ENCODE data around the gene PTTG1. TPM values are rescaled to one million over a fixed set of nuclear protein-coding genes. Genes with fewer than 3 reads are reported as not detected.
"Not testable (repeated sequence)": the region's sequence is repeated elsewhere in the genome, so short reads cannot be mapped to it uniquely, and the experiment has no call there.

Gene PTTG1
- total RNA-seq, 1 experiment from 2014 or later = 245 TPM

- Histone ChIP-seq H3K4me1 (ENCODE audit: insufficient read depth, low read length) (peaks cover 6% of the 10 kb centered on the region; the same call in 1 of the 2 replicates), H3K4me2 (ENCODE audit: low read length) (no peak overlapping the region), H3K27ac (ENCODE audit: low read length) (no peak overlapping the region), H3K9ac (ENCODE audit: low read length) (no peak overlapping the region), H3K9me2 (replicated peaks; ENCODE audit: low read length) (no peaks in the 10 kb centered on the region), H3K79me2 (ENCODE audit: low read length) (no peaks in the 10 kb centered on the region), H3F3A (ENCODE audit: low read length, unreplicated experiment) (no peaks in the 10 kb centered on the region), H4K20me1 (ENCODE audit: low read length) (no peaks in the 10 kb centered on the region), H2AFZ (ENCODE audit: low read length) (no peak overlapping the region), H3K4me3 (ENCODE audit: low read length) (no peak overlapping the region), H3K9me3 (ENCODE audit: low read length) (no peaks in the 10 kb centered on the region), H3K27me3 (ENCODE audit: low read length) (no peaks in the 10 kb centered on the region), H3K36me3 (ENCODE audit: low read depth, low read length) (no peaks in the 10 kb centered on the region)
- POLR2A ChIA-PET (ENCODE audit: unreplicated experiment) = no interaction called here
- DNase-seq (no peak), ATAC-seq (no peak)
- no peak for TF ChIP-seq EZH2 (IDR thresholded peaks at IDR 0.05; ENCODE audit: low read length, unreplicated experiment)
- TF ChIP-seq EZH2phosphoT487 (IDR thresholded peaks at IDR 0.05; ENCODE audit: borderline replicate concordance, low read length) = no peak
- no peak for TF ChIP-seq CTCF (conservative IDR thresholded peaks at IDR 0.05; ENCODE audit: low read depth, low read length)
- CTCF ChIA-PET = no interaction called here
- no TSS peak for BruUV-seq (replicated peaks)
- intact Hi-C loops (cut with micrococcal nuclease) = loop anchor here (10.0 kb wide), 1 partner anchor 349 kb away; no protein-coding TSS in a partner anchor
Observed at GRCh38 chr5:160435532-160435931, 13.9 kb downstream of the PTTG1 start.

DNA sequence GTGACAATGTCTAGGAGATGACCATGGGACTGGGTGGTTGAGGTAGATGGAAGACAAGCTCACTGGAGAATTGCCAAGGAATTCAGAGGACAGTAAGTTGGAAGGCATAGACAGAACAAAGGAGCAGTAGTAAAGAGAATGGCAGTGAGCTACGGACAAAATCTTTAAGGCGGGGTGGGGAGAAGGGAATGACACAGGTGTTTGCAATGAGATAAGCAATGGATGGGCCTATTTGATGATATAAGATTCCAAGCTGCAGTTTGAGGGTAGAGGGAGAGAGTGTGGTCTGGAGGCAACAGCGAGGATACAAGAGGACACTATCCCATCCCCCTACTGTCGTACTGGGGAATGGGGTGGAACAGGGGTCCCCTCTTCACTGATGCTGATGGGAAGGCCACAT is 14.4 kb downstream of the PTTG1 start:
- TF ChIP-seq EZH2phosphoT487 (IDR thresholded peaks at IDR 0.05; ENCODE audit: borderline replicate concordance, low read length) = no peak
- no peak for TF ChIP-seq CTCF (conservative IDR thresholded peaks at IDR 0.05; ENCODE audit: low read depth, low read length)
- no peak for TF ChIP-seq EZH2 (IDR thresholded peaks at IDR 0.05; ENCODE audit: low read length, unreplicated experiment)
- no TSS peak for BruUV-seq (replicated peaks)
- ATAC-seq (no peak), DNase-seq (no peak)
- intact Hi-C loops (cut with micrococcal nuclease) = loop anchor here (10.0 kb wide), 1 partner anchor 349 kb away; no protein-coding TSS in a partner anchor
- Histone ChIP-seq H3K4me2 (ENCODE audit: low read length) (no peak overlapping the region), H3K9ac (ENCODE audit: low read length) (no peak overlapping the region), H3F3A (ENCODE audit: low read length, unreplicated experiment) (no peaks in the 10 kb centered on the region), H3K4me1 (ENCODE audit: insufficient read depth, low read length) (peaks cover 6% of the 10 kb centered on the region; the same call in 1 of the 2 replicates), H3K4me3 (ENCODE audit: low read length) (no peak overlapping the region), H3K9me3 (ENCODE audit: low read length) (no peaks in the 10 kb centered on the region), H2AFZ (ENCODE audit: low read length) (no peak overlapping the region), H3K79me2 (ENCODE audit: low read length) (no peaks in the 10 kb centered on the region), H4K20me1 (ENCODE audit: low read length) (no peaks in the 10 kb centered on the region), H3K9me2 (replicated peaks; ENCODE audit: low read length) (no peaks in the 10 kb centered on the region), H3K36me3 (ENCODE audit: low read depth, low read length) (no peaks in the 10 kb centered on the region), H3K27me3 (ENCODE audit: low read length) (no peaks in the 10 kb centered on the region), H3K27ac (ENCODE audit: low read length) (no peak overlapping the region)
- ChIA-PET CTCF (no interaction called here), POLR2A (ENCODE audit: unreplicated experiment) (no interaction called here)

- intact Hi-C loops (cut with micrococcal nuclease) = loop anchor here (10.0 kb wide), 1 partner anchor 348 kb away; no protein-coding TSS in a partner anchor
- H4K20me1 ChIP-seq (ENCODE audit: low read length); ATAC-seq; H3K4me1 ChIP-seq (ENCODE audit: insufficient read depth, low read length); H3K9ac ChIP-seq (ENCODE audit: low read length); H3K4me3 ChIP-seq (ENCODE audit: low read length); H3K27me3 ChIP-seq (ENCODE audit: low read length); CTCF ChIA-PET; BruUV-seq (replicated peaks); H3K9me3 ChIP-seq (ENCODE audit: low read length); H3K79me2 ChIP-seq (ENCODE audit: low read length); H3K4me2 ChIP-seq (ENCODE audit: low read length); DNase-seq; H3F3A ChIP-seq (ENCODE audit: low read length, unreplicated experiment); H2AFZ ChIP-seq (ENCODE audit: low read length); H3K36me3 ChIP-seq (ENCODE audit: low read depth, low read length); H3K27ac ChIP-seq (ENCODE audit: low read length); H3K9me2 ChIP-seq (replicated peaks; ENCODE audit: low read length); POLR2A ChIA-PET (ENCODE audit: unreplicated experiment): not testable (repeated sequence)
Observed at GRCh38 chr5:160436661-160437060, 15.0 kb downstream of the PTTG1 start.

Data from PC-3 (cell line).